RCC 7860 (cell line): ENCODE measurements around the gene AZIN2.
A peak's percentile ranks its signal among the peaks of the same experiment; 100 is the strongest.
"Not testable (repeated sequence)": the region's sequence is repeated elsewhere in the genome, so short reads cannot be mapped to it uniquely, and the experiment has no call there.

ENCODE experiments used
- DNase-seq: peaks from one replicate; pipeline ENCODE4 v3.0.0-alpha.2; 2015; ENCODE audit warnings: low spot score
- FAIRE-seq: peaks from 2 replicates; lab custom pipeline; 2012; peaks lifted over from hg19 to GRCh38; lab: Jason Lieb, UNC

AZIN2 gene

DNA sequence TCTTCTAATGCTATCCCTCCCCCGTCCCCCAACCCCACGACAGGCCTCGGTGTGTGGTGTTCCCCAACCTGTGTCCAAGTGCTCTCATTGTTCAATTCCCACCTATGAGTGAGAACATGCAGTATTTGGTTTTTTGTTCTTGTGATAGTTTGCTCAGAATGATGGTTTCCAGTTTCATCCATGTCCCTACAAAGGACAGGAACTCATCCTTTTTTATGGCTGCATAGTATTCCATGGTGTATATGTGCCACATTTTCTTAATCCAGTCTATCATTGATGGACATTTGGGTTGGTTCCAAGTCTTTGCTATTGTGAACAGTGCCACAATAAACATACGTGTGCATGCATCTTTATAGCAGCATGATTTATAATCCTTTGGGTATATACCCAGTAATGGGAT lies 43.7 kb downstream of the AZIN2 start:
- DNase-seq, FAIRE-seq: not testable (repeated sequence)

DNA sequence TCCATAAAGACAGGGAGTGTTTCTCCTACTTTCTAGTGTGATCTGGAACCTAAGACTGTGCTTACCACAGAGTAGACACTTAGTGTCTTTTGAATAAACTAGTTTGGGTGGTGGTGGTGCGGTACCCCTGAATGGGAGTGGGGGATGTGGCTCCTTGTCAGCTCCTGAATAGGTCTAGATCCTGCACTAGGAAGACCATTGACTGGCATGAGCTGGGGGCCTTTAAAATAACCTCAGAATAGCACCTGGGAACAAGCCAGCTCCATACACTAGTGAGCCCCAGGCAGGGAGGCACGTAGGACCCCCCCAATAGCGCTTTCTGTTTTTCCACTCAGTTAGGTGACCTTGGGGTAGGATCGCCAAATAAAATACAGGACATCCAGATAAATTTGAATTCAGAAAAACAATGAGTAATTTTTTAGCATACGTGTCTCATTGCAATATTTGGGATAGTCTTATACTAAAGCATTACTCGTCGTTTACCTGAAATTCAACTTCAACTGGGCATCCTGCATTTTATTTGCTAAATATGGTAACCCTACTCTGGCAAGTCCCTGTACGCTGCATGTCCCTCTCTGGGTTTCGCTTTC lies 45.6 kb downstream of the AZIN2 start:
- no peak for DNase-seq
- FAIRE-seq: no peak

DNA sequence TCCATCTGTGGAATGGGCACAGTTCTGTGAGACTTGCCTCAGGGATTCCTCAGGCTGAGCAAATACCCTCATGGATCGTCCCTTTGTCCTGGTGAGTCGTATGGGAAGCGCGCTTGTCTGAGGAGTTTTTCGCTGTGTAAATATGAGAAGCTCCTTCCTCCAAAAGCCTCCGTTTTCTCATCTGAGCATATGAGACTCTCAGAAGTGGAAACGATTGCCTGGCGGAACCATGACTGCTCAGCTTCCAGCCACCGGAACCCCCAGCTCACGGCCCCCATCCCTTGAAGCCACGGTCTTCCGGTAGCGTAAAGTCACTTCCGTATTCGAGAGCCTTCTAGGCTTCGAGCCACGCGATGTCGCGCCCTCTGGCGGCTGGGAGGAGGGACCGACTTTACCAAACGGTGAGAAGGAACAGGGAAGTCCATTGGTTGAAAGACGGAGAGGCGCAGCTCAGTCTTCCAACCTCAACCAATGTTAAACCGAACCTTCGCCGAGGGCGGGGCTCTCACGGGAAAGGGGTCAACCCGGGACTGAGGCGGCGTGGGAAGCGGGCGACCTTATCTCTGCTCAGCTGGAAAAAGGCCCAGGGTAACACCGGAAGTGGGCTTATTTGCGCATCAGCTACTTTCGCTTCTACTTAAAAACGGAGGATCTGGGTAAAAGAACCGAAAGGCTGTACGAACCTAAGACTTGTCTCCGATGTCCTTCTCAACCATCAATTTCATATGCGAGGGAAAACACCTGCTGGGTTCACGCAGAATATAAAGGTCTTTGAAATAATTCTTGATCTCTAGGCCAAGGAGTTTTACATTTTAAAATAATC lies 46.3 kb downstream of the AZIN2 start:
- peak; percentile 90 for FAIRE-seq
- DNase-seq: peak; percentile 98

DNA sequence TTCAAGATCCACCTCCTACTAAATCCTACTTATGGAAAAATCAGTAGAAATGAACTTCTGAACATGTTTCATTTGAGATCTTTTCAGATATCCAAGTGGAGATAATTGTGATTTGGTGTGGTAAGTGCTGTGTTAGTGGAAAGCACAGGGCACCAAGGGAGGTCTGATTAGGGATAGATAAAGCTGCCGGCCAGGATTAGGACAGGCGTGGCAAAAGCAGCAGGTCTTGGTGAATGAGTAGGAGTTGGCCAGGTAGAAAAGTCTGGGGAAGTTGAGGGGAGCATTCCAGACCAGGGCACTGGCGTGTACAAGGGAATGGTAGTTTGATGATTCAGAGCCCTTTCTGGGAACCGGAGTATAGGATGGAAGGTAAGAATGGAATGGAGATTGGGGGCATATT lies 47.8 kb downstream of the AZIN2 start:
- DNase-seq (no peak), FAIRE-seq (no peak)

DNA sequence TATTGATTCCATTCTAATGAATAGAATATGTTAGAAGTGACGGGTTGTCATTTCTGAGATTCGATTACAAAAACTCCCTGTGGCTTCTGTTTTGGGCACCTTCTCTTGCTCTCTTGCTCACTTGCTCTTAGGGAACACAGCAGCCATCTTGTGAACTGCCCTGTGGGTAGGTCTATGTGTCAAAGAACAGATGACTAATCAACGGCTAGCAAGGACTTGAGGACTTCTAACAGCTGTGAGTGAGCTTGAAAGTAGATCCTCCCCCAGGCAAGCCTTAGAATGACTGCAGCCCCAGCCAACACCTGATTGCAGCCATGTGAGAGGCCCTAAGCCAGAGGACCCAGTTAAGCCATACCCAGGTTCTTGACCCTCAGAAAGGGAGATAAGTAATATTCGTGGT lies 49.3 kb downstream of the AZIN2 start:
- DNase-seq: peak; percentile 36

DNA sequence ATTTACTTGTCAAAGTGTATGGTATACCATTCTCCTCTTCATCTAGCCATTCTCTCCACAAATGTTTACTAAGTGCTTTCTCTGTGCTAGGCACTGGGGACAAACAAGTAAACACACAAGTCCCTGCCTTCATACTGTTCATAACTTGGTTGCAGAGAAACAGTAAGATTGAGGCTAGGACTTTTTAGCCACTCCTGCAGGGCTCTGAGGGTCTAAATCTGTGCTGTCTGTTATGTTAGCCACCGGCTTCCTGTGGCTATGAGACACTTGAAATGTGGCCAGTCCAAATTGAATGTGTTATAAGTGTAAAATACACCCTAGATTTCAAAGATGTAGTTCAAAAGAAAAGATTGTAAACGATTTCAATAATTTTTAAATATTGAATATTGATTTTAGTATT lies 50.2 kb downstream of the AZIN2 start:
- no peak for FAIRE-seq
- DNase-seq: no peak

More for the DNA sequence above, 49.3 kb downstream of the AZIN2 start:
- no peak for FAIRE-seq

DNA sequence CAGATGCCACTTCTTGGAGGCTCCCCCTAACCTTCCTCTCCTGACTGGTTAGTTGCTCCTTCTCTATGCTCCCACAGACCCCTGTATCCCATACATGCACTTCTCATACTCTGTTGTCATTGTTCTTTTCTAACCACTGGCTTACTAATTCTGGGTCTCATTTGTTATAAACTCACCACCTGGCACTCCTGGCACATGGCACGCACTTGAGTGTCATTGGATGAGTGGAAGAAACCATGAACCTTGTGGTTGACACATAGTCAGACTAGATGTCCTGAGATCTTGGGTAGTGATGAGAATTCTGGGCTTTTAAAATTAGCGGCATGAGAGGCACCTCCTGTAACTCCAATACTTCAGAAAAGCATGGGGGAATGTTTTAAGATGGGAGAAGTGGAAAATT lies 51.6 kb downstream of the AZIN2 start:
- DNase-seq (no peak), FAIRE-seq (no peak)

DNA sequence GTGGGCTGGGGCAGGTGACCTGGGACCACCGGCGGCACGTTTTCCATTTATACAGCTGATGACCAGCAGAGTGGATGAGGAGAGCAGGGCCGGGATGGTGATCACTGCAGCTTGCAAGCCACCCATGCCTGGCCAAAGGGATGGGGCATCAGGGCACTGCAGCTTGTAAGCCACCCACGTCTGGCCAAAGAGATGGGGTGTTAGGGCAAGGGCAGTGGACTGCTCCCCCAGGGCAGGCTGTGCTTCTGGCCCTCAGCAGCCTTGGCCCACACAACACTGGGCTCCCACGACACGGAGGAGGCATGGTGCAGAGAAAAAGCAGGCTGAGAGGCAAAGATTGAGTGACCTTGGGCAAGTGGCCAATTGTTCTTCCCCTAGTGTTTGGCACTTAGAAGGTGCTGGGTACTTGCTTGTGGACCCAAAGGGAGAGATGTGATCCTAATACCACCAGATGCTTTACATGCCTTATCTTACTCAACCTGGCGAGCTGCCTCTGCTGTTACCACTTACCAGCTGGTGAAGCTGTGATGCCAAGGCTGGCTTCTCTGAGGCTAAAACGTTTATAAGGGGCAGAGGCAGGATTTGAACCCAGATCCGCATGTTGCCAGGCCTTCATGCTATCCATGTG lies 52.6 kb downstream of the AZIN2 start:
- no peak for FAIRE-seq
- DNase-seq: no peak

DNA sequence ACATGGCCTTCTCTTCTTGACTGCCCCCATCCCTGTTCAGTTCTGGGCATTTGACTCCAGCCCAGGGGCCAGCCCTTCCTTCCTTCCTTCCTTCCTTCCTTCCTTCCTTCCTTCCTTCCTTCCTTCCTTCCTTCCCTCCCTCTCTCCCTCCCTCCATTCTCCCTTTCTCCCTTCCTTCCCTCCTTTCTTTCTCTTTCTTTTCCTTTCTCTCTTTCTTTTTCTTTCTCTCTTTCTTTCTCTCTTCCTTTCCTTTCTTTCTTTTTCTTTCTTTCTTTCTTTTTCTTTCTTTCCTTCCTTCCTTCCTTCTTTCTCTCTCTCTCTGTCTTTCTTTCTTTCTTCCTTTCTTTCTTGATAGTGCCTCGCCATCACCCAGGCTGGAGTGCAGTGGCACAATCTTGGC lies 55.1 kb downstream of the AZIN2 start:
- FAIRE-seq, DNase-seq: not testable (repeated sequence)

DNA sequence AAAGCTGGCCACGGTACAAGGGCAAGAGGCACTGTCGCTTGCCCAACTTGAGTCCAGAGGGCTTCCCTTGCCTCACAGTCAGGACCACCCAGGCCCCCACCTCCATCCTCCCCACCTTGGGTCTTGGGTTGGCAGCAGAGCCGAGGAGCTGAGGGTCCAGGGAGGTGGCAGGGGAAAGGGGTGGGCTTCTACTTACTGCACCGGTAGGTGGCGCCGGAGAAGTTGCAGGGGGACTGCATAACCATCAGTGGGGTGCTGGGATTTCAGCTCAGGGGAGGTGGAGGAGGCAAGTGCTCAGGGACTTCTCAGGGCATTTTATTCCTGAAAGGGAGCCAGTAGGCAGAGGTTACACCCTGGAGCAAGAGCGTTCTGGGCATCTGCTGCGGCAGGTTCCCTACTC lies 56.8 kb downstream of the AZIN2 start:
- FAIRE-seq (no peak), DNase-seq (no peak)

DNA sequence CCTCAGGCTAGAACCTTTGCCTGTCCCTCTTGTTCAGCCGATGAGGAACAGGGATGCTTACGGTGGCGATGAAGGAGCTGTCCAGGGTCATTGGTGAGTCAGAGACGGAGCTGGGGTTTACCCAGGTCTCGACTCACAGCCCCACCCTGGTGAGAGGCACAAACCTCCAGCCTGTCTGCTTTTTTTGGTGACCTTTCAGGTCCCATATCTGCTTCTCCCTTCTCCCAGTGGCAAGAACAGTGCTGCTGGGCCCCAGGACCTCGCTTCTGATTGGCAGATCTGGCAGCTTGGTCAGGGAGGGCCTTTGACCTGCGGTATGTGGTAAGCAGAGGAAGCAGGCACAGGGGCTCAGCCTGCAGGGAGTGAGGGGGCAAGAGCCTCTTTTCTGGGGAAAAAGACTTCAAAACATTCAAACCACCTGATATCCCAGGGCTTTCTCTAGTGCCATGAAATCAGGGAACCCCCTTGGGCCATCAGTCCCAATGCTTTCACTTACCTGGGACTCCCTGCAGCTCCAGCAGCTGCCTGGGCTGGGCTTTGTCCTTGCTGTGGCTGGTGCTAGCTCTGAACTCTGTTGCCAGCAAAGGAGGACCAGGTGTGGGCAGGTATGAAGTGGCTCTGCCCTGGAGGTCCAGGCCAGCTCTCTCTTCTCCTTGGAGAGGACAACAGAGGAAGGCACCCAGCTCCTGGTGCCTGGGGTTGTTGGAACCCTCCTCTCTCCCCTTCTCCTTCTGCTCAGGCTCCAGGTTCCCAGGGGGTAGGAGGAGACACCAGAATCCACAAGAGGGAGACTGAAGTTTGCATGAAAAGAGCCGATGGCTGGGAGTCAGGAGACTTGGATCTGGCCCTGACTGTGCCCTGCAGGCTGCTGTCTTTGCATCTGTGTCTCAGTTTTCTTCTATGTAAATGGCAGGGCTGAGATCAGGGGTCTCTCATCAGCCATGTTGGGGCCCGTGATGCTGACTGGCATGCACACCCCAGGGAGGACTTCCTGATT lies 59.5 kb downstream of the AZIN2 start:
- DNase-seq: no peak
- FAIRE-seq: no peak

DNA sequence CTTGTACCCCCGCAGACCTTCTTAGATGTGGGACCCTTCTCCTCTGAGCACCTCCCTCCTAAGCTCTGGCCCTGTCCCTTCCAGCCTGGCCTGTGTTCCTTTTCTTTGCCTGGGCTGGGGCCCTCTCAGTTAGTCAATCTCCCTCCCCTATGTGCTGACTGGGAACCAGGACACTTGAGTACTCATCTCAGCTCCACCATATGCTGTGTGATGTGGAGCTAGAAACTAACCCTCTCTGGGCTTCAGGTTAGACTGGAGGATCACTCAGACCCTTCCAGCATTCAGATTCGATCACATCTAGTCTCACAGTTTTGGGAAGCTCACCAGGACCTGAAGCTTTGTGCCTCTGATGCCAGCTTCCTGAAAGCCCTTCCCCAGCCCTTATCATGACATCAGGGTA lies 60.3 kb downstream of the AZIN2 start:
- FAIRE-seq (no peak), DNase-seq (no peak)

DNA sequence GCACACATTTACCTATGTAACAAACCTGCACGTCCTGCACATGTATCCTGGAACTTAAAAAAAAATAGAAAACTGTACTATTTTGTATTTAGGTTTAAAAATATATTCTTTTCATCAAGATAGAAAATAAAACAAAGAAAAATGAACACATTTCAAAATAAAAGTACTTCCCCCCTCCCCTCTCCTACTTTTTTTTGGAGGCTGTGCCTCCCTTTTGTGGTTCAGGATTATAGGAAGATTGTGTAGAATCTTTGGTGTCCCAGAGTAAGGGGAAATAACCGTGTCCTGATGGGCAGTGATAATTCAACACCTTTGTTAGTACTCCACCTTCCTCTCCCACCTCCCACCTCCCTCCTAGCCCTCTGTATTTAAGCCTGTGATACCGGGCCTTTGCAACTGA lies 60.8 kb downstream of the AZIN2 start:
- FAIRE-seq (no peak), DNase-seq (no peak)

DNA sequence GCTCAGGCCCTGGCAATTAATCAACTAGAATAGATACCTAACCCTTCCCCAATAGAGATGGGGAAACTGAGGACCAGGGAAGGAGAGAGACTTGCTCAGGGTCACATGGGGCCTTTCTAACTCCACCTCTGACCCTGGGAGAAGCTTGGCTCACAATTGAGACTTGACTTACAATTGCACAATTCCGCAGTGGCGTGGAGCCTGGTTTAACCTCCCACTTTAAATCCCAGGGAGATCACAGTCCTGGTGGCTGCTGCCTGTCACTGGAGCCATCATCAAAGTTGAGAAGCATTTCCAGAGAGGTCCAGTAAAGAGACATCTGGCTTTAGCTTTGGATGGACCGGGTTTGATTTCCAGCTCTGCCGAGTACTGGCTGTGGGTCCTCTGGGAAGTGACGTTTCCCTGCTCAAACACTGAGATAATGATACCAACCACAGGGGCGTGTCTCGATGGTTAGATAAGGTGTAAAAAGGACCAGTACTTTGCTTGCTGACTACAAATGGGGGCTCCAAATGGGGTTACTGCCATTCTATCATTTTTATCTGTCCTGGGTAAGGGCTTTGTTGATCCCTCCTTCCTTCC lies 61.6 kb downstream of the AZIN2 start:
- FAIRE-seq (no peak), DNase-seq (no peak)

DNA sequence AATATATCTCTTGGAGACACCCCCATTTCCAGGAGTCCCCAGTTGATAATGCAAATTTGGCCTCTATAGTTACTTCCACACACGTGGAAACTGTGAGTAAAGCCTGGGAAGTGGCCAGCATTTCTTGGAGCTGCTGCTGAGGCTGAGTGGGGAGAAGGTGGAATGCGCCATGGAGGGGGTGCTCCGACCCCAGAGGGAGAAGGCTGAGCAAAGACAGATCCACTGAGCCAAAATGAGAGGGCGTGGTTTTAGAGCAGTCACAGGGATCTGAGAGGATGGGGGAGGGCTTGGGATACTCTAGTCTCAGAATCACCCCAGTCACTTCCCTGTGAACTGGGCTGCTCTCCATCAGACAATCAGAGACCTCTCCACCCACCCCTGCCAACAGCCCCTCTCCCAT lies 62.2 kb downstream of the AZIN2 start:
- FAIRE-seq: no peak

DNA sequence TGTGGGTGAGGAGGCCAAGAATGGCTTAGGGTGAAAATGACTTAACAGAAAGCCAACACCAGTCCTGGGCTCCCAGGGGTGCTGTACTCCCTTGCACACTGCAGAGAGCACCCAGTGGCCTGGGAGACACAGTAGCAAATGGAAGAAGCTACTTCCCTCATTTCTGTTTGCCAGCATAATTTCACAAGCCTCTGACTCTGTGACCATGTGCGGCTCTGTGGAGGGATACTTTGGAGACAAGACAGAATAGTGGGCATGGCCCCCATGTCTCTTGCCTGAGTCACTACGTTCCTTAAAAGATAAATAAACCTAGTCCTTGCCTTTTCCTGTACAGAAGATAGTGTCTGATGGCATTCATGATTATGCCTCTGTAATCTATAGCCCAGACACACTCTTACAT lies 62.7 kb downstream of the AZIN2 start:
- DNase-seq: no peak
- FAIRE-seq: no peak

More for the DNA sequence above, 62.2 kb downstream of the AZIN2 start:
- DNase-seq: no peak

DNA sequence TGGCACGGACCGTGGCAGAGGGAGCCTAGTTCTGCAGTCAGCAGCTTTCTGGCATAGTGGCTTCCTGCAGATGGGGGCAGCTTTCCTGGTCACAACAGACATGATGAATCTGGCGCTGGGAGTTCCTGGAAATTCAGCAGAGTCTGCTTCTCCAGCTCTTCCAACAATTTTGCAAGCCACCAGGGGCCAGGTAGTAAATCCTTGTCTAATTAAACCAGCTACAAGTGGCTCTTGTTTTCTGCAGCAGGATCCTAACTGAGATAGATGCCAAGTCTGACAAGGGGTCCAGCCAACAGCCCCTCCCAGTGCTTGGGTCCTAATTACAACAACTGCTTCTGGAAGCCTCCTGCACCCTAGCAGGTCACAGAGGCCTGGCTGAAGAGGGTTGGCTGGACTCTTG lies 65.0 kb downstream of the AZIN2 start:
- DNase-seq (no peak), FAIRE-seq (no peak)

DNA sequence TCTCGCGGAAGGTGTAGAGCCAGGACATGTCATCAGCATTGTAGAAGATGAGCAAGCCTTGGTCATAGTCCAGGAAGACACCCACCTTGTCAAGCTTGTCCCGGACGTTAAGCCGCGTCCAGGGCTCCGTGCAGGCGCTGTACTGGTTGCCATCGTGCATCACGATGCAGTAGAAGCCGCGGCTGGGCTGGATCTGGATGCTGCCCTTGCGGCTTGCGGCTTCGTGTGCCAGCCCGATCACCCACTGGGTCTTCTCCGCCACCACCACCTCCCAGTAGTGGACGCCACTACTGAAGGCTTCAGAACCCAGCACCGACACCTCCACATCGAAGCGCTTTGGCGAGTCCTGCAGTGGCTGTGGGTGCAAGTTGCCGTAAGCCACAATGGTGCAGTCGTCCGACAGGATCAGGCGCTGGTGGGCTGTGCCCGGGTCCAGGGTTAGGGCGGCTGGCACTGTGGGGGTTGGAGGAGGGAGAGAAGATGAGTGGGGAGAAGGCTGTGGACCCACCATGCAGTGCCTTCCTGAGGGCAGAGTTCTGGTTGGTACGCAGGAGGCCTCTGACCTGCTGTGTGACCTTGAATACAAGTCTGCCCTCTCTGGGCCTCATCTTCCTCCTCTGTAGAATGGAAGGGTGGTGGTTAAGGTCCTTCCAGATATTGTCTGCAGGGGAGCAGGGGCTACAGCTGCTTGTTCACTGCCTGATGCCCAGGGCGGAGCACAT lies 66.5 kb downstream of the AZIN2 start:
- no peak for FAIRE-seq
- DNase-seq: no peak

DNA sequence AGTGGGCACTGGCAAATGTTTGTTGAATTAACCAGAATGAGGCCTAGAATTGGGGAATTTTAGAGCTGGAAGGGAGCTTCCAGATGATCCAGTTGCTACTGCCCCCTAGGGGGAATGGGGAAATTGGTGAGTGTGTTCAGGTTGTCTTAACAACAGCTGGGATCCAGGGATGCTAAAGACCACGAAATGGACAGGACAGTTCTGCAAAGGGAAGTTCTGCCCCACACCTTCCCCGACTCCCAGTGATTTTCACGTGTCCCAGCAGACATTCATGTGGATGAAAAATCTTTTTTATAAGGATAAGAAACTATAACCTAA lies 67.0 kb downstream of the AZIN2 start:
- DNase-seq (peak; percentile 20), FAIRE-seq (no peak)

DNA sequence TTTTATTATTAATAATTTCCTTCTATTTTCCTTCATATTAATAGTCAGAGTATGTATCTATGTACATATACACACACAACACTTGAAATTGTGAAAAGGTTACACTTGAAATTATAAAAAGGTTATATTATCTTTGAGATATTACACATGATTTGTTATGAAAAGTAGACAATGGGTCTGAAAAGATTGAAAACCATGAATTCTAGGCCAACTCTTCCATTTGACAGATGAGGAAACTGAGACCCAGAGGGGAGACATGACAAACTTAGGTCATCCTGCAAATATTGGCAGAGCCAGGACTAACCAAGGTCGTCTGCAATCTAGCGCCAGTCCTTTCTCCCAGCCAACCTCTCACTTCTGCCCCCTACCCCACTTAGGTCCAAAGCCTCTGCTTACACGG lies 67.7 kb downstream of the AZIN2 start:
- no peak for FAIRE-seq

More for the DNA sequence above, 67.7 kb downstream of the AZIN2 start:
- no peak for DNase-seq
